Testis (tissue), 3 donors: ENCODE measurements around the gene TRIM16. TPM values are rescaled to one million over a fixed set of nuclear protein-coding genes. Genes with fewer than 3 reads are reported as not detected.

Experiments used
- DNase-seq: peaks from one replicate; pipeline ENCODE4 v3.0.0-alpha.2; 2019
- H3K27ac ChIP-seq, 2 donors: fragments of 200-600 bp; sonication (generic); one replicate each; pipeline ENCODE4 v1.5.1; 2019
- H3K27me3 ChIP-seq: fragments of 200-600 bp; sonication (generic); one replicate; pipeline ENCODE4 v1.5.1; 2019
- H3K36me3 ChIP-seq: fragments of 200-600 bp; sonication (generic); one replicate; pipeline ENCODE4 v1.5.1; 2017; ENCODE audit warnings: low read depth; ENCODE audit errors: missing control alignments
- H3K4me1 ChIP-seq: fragments of 200-600 bp; sonication (generic); one replicate; pipeline ENCODE4 v1.5.1; 2019
- H3K4me3 ChIP-seq, 2 donors: fragments of 200-600 bp; sonication (generic); one replicate each; pipeline ENCODE4 v1.5.1; 2017 to 2019
- H3K9me3 ChIP-seq: fragments of 200-600 bp; sonication (generic); one replicate; pipeline ENCODE4 v1.5.1; 2017
- CTCF ChIP-seq, 3 experiments: fragments of 450-650 bp in 2 of 3; fragments of 200-600 bp in 1 of 3; sonication (generic) in 1 of 3; IDR thresholded peaks; one replicate each; pipeline ENCODE4 v1.5.1; 2016 to 2019; ENCODE audit warnings: antibody characterized with exemption in 3 of 3, mild to moderate bottlenecking in 2 of 3, moderate library complexity in 1 of 3
- POLR2A ChIP-seq: fragments of 450-650 bp; IDR thresholded peaks from one replicate; pipeline ENCODE4 v1.6.1; 2017; ENCODE audit warnings: antibody characterized with exemption, mild to moderate bottlenecking, moderate library complexity
- WGBS, 2 donors: methylation state at CpG; one replicate each; pipeline ENCODE4 v1.1.5; 2018; 5-methylcytosine and 5-hydroxymethylcytosine counted together
- intact Hi-C: fragments of 100-400 bp; cut with DNase I; formaldehyde crosslinking; loops from one replicate; pipeline ENCODE4 v1.15.1; 2023; ENCODE audit warnings: low total_unique reads
- polyA plus RNA-seq: library from polyadenylated mRNA; stranded (reverse); fragments of 350-450 nt; fragmentation: Illumina TruSeq; extraction: RNeasy Lipid Tissue Mini Kit (QIAGEN cat#74804); gene quantifications from one replicate; pipeline ENCODE4 v1.2.3, GENCODE V29; 2014; ENCODE audit warnings: low read depth, low replicate concordance; ENCODE audit not compliant: insufficient read depth
- total RNA-seq, 2 donors: library from RNA; depleted of rRNA; stranded (reverse); fragments of >200 nt; gene quantifications; one replicate each; pipeline ENCODE4 v1.2.3, GENCODE V29; 2016

TRIM16 gene
- total and polyA plus RNA-seq, 3 donors from 2014 or later, result 24.4 to 52.5 (median 38.3) TPM

- Histone ChIP-seq H3K36me3 (no peaks in the 10 kb centered on the region), H3K9me3 (no peaks in the 10 kb centered on the region), H3K4me1 (peaks cover 2% of the 10 kb centered on the region), H3K27ac (no peak overlapping the region), H3K27me3 (no peaks in the 10 kb centered on the region), H3K4me3 (no peak overlapping the region)
- intact Hi-C loops, result no loop called here
- WGBS, 2 donors, result 86 to 89% methylated on average over 6 of the region's 6 CpGs
- TF ChIP-seq POLR2A (no peak), CTCF (IDR thresholded peaks at IDR 0.05) (no peak)
- no peak for DNase-seq
Measured at GRCh38 chr17:15663176-15663575, 20.9 kb downstream of the TRIM16 start.

DNA sequence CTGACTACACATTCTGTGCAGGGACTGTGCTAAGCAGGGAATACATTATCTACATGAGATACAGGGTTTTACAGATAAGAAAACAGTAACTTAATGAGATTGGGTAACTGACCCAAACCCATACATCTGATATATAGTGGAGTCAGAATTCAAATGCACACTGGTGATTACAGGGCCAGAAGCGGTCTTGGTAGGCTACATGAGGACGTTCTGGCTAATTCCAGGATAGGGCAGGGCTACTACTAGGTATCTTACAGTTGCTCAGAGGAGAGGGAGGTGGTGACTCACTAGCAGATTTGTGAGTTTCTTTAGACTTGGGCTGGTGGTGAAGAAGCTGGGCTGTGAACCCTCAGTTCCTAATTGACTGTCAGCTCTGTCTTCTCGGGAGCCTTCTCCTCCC lies 21.4 kb downstream of the TRIM16 start:
- 85 to 92% methylated on average over 3 of the region's 3 CpGs for WGBS, 2 donors
- intact Hi-C loops, result no loop called here
- Histone ChIP-seq H3K9me3 (no peaks in the 10 kb centered on the region), H3K27me3 (no peaks in the 10 kb centered on the region), H3K4me1 (peaks cover 2% of the 10 kb centered on the region), H3K36me3 (no peaks in the 10 kb centered on the region), H3K4me3 (no peak overlapping the region), H3K27ac (no peak overlapping the region)
- no peak for DNase-seq
- TF ChIP-seq CTCF (IDR thresholded peaks at IDR 0.05) (no peak), POLR2A (no peak)

DNA sequence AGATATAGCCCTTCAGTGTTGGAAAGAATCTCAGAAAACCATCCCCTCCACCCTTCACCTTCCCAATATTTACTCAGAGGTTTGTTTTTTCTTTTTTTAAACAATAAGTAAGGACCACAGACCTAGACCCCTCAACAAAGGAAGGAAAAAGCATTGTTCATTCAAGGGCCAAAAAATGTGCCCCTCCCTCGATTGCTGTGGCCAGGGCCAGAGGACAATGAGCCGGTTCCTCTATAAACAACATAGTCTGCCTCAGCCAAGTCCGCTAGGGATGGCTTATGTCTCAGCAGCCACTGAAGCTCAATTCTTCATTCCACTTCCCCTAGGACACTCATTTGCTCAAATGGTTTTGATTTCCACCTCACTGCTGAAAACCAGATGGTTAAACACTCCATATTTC lies 24.0 kb downstream of the TRIM16 start:
- Histone ChIP-seq H3K36me3 (no peaks in the 10 kb centered on the region), H3K9me3 (no peaks in the 10 kb centered on the region), H3K4me3 (no peak overlapping the region), H3K27ac (no peak overlapping the region), H3K27me3 (no peaks in the 10 kb centered on the region), H3K4me1 (peaks cover 4% of the 10 kb centered on the region)
- intact Hi-C loops, result no loop called here
- 86 to 92% methylated on average over 3 of the region's 3 CpGs for WGBS, 2 donors
- DNase-seq, result no peak
- no peak for TF ChIP-seq POLR2A
- TF ChIP-seq CTCF (IDR thresholded peaks at IDR 0.05), result no peak

- peaks cover 8% of the 10 kb centered on the region for H3K4me1 ChIP-seq
- no peak overlapping the region for H3K4me3 ChIP-seq
- no peak overlapping the region for H3K27ac ChIP-seq
- TF ChIP-seq POLR2A, result no peak
- intact Hi-C loops, result no loop called here
- no peaks in the 10 kb centered on the region for H3K36me3 ChIP-seq
- no peaks in the 10 kb centered on the region for H3K27me3 ChIP-seq
- no peak for DNase-seq
- no peaks in the 10 kb centered on the region for H3K9me3 ChIP-seq
- WGBS, 2 donors, result 67 to 89% methylated on average over 4 of the region's 4 CpGs
Measured at GRCh38 chr17:15659663-15660062, 24.4 kb downstream of the TRIM16 start.

GRCh38 chr17:15659236-15659635 lies 24.9 kb downstream of the TRIM16 start:
- Histone ChIP-seq H3K27me3 (no peaks in the 10 kb centered on the region), H3K36me3 (no peaks in the 10 kb centered on the region), H3K27ac (no peak overlapping the region), H3K4me1 (peaks cover 8% of the 10 kb centered on the region), H3K4me3 (no peak overlapping the region), H3K9me3 (no peaks in the 10 kb centered on the region)
- DNase-seq, result no peak
- intact Hi-C loops, result no loop called here
- TF ChIP-seq POLR2A (no peak), CTCF (IDR thresholded peaks at IDR 0.05) (no peak)
- WGBS, 2 donors, result 93 to 97% methylated on average over 6 of the region's 6 CpGs
